GM10266 (cell line): ENCODE results near the gene TTC16.

Source experiments
- DNase-seq: peaks from one replicate; pipeline ENCODE4 v3.0.0; 2012; ENCODE audit errors: extremely low spot score
- TF ChIP-seq, protein P1 (sequence below): IDR thresholded peaks from 2 replicates; pipeline ENCODE4 v1.5.1; 2012; ENCODE audit warnings: mild to moderate bottlenecking, low read depth; ENCODE audit not compliant: control insufficient read depth, insufficient read depth; ENCODE audit errors: missing control alignments

The TTC16 gene

DNA sequence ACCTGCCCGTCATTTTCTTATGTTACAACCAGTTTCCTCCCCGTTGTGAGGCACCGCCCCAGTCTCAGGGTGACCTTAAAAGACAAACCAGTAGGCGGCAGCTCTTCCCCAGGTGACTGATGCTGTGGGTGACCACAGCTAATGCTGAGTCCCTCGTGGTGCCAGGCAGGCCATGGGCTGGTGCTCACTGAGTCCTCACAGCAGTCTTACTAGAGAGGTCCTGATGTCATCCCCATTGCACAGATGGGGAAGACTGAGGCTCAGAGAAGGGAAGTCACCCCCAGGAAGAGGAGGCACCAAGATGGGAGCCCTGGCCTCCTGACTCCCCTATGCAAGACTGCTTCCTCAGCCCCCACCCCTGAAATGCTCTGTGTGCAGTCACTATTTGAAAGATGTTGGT, 8.1 kb upstream of the TTC16 start:
- DNase-seq: no peak
- TF ChIP-seq, protein P1, sequence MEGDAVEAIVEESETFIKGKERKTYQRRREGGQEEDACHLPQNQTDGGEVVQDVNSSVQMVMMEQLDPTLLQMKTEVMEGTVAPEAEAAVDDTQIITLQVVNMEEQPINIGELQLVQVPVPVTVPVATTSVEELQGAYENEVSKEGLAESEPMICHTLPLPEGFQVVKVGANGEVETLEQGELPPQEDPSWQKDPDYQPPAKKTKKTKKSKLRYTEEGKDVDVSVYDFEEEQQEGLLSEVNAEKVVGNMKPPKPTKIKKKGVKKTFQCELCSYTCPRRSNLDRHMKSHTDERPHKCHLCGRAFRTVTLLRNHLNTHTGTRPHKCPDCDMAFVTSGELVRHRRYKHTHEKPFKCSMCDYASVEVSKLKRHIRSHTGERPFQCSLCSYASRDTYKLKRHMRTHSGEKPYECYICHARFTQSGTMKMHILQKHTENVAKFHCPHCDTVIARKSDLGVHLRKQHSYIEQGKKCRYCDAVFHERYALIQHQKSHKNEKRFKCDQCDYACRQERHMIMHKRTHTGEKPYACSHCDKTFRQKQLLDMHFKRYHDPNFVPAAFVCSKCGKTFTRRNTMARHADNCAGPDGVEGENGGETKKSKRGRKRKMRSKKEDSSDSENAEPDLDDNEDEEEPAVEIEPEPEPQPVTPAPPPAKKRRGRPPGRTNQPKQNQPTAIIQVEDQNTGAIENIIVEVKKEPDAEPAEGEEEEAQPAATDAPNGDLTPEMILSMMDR: no peak

DNA sequence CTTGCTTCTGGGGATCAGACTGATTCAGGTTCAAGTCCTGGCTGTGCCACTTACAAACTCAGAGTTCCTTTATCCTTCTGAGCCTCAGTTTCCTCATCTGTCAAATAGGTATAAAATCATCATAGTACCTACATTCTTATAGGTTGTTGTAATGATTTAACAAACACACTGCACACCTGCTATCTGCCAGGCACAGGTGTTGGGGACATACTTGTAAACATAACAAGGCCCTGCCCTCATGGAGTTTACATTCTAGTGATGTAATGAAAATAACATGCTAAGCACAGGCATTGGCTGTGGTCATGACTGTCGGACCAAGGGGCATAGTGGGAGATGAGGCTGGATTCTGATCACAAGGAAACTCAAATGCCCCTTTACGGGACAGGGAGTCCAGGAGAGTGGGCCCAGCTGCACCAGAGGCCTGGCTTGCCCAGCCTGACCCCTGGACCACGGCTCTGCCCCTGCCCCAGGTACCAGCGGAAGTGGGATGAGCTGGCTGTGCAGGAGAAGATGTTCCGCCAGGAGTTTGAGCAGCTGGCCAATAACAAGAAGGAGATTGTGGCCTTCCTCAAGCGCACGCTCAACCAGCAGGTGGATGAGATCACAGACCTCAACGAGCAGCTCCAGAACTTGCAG, 6.8 kb upstream of the TTC16 start:
- TF ChIP-seq, protein P1: no peak
- DNase-seq: no peak

DNA sequence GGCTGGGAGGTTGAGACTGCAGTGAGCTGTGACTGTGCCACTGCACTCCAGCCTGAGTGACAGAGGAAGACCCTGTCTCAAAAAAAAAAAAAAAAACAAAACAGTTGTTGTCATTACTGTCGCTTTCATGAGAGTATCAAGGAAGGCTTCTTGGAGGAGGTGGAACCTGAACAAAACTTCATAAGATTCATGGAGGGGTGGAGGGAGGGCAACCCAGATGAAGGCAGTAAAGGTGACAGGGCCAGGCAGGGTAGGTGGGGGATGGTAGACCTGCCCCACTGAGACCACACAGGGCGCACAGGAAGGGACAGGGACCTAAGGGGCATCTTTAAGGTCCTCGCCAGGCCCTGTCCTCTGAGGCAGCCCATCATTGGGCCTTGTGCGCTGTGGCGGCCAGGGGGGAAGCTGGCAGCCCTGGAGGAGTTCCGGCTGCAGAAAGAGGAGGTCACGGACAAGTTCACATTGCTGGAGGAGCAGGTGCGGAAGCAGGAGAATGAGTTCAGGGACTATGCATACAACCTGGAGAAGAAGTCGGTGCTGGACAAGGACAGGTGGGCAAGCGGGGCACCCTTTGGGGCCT, 5.6 kb upstream of the TTC16 start:
- no peak for DNase-seq
- TF ChIP-seq, protein P1: no peak

DNA sequence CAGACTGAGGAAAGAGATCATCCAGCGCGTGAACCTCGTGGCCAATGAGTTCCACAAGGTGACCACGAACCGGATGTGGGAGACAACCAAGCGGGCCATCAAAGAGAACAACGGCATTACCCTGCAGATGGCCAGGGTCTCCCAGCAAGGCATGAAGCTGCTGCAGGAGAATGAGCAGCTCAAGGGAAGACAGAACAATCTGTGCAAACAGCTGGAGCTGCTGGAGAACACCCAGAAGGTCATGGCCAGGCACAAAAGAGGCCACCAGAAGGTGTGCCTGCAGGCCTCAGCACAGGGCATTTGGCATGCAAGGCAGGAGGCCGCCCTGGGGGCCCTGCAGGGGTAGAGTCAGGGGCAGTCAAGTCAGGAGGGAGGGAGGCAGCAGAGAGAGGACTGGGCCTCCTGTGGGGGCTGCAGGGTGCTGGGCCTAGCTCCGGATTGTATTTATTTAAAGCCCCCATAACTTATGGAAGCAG, 4.6 kb upstream of the TTC16 start:
- TF ChIP-seq, protein P1: no peak
- DNase-seq: no peak

DNA sequence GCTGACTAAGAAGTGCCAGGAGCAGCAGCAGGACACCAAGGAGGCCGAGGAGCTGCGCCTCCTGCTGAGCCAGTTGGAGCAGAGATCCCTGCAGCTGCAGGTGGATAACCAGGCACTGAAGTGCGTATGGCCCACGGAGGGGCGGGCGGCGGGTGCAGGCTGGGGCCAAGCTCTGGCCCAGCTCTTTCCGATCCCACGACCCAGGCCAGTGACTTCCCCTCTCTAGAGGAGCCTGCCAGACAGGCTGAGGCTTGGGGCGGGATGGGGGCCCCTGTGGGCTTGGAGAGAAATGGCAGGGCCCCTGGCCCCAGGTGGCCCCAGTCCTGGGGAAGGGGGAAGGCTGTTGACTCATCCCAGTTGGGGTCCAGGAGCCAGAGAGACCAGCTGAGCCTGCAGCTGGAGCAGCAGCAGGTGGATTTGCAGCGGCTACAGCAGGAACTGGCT, 4.0 kb upstream of the TTC16 start:
- TF ChIP-seq, protein P1: no peak
- no peak for DNase-seq

DNA sequence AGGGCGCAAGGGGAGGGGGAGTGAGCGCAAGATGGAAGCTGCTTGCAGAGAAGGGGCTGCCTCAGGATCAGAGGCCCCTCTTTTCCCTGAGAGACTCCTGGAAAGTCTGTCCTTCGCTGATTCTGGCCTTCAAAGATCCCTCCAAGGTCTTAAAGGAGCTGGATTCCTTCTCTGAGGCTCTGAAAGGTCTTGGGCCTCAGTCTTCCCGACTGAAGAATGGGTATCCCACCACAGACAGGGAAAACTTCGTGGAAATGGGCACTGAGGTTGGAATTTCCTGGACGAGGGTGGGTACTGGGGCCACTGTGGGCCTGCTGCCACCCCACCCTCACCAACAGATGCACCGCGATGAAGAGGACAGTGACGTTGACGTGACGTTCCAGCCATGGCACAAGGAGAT, 3.5 kb upstream of the TTC16 start:
- TF ChIP-seq, protein P1: no peak
- DNase-seq: no peak

DNA sequence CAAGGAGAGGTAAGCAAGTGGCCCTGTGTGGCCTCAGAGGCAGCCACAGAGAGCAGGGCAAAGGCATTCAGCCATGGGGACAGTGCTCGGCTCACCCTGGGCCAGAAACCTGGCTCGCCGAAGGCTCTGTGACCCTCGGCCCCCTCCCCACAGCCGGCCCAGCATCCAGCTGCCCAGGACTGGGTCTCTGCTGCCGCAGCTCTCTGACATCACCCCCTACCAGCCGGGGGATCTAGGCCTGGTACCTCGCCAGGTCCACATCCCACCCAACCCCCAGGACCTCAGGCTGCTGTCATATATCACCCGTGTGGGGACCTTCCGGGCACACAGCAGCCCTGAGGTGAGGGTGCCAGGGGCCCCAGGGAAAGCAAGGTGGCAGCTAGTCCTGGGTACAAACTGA, 3.0 kb upstream of the TTC16 start:
- TF ChIP-seq, protein P1: no peak
- DNase-seq: no peak
